H1 (cell line): ENCODE results near the gene IFNA17. TPM values are rescaled to one million over a fixed set of nuclear protein-coding genes. Genes with fewer than 3 reads are reported as not detected.

Experiments
- BACH1 ChIP-seq: IDR thresholded peaks from 2 replicates; pipeline ENCODE4 v1.6.1; 2012; ENCODE audit warnings: low read length, improper control_type of control experiment
- BCL11A ChIP-seq, 2 experiments: IDR thresholded peaks; one replicate each; pipeline ENCODE4 v1.6.1; 2011; ENCODE audit warnings: low read depth in 2 of 2, low read length in 2 of 2, mild to moderate bottlenecking in 2 of 2
- CTBP2 ChIP-seq: IDR thresholded peaks from 2 replicates; pipeline ENCODE4 v1.7.0; 2011; ENCODE audit warnings: borderline replicate concordance, mild to moderate bottlenecking, moderate library complexity, mixed read lengths, low read length; ENCODE audit not compliant: insufficient read depth, insufficient read length
- GABPA ChIP-seq: IDR thresholded peaks from 2 replicates; pipeline ENCODE4 v1.6.1; 2011; ENCODE audit warnings: mild to moderate bottlenecking, low read length, moderate library complexity, borderline replicate concordance; ENCODE audit not compliant: insufficient read depth
- RAD21 ChIP-seq, 2 experiments: IDR thresholded peaks in 1 of 2; conservative IDR thresholded peaks in 1 of 2; 2 replicates each; pipeline ENCODE4 v1.6.1; 2011; ENCODE audit warnings: low read depth in 2 of 2, low read length in 2 of 2, improper control_type of control experiment in 1 of 2, inconsistent platforms in 1 of 2, mild to moderate bottlenecking in 1 of 2, moderate library complexity in 1 of 2
- polyA plus RNA-seq, 7 experiments: library from polyadenylated mRNA; depleted of rRNA in 3 of 7; stranded (reverse) in 5 of 7; unstranded in 2 of 7; fragments of >200 nt in 5 of 7; fragments of 200-250 nt in 2 of 7; gene quantifications; 1 replicate in 5 of 7; 2 replicates in 1 of 7; 4 replicates in 1 of 7; pipeline versions ENCODE4 v1.2.1 to v1.2.3, GENCODE V29; 2011 to 2013; ENCODE audit warnings: missing spikeins in 2 of 7, mixed read lengths in 2 of 7
- total RNA-seq: library from RNA; stranded (reverse); fragmentation: NEBNext Ultra II Directional; extraction: Animal tissue kit (Norgen Biotek cat#: 25700); gene quantifications from 2 replicates; pipeline ENCODE4 v1.2.1, GENCODE V29; 2021
- TF ChIP-seq, protein P1 (sequence below): IDR thresholded peaks from 2 replicates; pipeline ENCODE4 v1.6.1; 2012; ENCODE audit warnings: inconsistent platforms

The IFNA17 gene
- total and polyA plus RNA-seq, 2 of the 8 experiments (the other 6 are each of a cell fraction or from before 2014, with no cell fraction given), result not detected

DNA sequence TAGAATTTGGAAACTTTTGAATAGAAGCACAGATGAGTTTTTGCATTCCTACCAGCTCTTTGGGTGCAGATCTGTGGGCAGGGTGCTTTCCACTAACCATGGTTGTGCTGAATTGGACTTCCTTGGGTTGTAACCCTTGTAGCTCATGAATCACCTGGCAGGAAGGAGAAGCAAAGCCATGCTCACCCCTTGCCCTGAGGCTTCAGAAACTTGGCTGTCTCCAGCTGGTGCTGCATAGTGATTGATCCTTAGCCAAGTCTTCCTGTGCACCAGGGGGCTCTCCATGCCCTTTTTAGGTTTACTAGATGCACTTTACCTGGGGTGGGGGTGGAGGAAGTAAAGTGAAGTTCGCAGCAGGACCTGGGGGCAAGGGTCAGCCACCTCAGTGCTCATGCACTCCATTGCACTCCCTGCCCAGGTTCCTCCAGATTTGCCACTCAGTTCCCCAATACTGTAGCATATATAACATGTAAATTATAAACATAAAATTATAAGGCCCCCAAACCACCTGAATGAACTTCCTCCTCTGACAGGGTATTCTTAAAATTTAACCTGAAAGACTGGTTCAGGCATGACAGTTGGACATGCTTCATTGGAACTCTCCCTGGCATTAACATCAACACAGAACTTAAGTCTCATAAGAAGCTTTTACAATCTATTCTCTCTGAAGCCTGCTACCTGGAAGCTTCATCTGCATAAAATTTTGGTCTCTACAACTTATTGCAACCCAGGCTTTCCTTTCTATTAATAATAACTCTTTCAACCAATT lies 37.6 kb upstream of the IFNA17 start (continued):
- no peak for TF ChIP-seq CTBP2
- TF ChIP-seq RAD21 (IDR thresholded peaks at IDR 0.05 in 1 of 2, conservative IDR thresholded peaks at IDR 0.05 in 1 of 2; ENCODE audit: low read depth in 2 of 2, low read length in 2 of 2), result no peak
- no peak for TF ChIP-seq BACH1
- no peak for TF ChIP-seq BCL11A (IDR thresholded peaks at IDR 0.05; ENCODE audit: low read depth in 2 of 2, low read length in 2 of 2)
- TF ChIP-seq, protein P1, sequence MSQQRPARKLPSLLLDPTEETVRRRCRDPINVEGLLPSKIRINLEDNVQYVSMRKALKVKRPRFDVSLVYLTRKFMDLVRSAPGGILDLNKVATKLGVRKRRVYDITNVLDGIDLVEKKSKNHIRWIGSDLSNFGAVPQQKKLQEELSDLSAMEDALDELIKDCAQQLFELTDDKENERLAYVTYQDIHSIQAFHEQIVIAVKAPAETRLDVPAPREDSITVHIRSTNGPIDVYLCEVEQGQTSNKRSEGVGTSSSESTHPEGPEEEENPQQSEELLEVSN, result no peak
- no peak for TF ChIP-seq GABPA
